Left lung (tissue), 10 donors: Measurements from ENCODE around the gene DTNBP1. TPM values are rescaled to one million over a fixed set of nuclear protein-coding genes. Genes with fewer than 3 reads are reported as not detected.

Experiments
- ATAC-seq: fragments of 200-7000 bp; cut with Tn5 transposase; one replicate; pipeline ENCODE4 v1.9.1; 2020; ENCODE audit warnings: moderate library complexity
- DNase-seq, 4 donors: peaks; one replicate each; pipeline ENCODE4 v3.0.0-alpha.2; 2013 to 2020
- H3K27ac ChIP-seq, 2 donors: fragments of 200-600 bp; sonication (generic) in 1 of 2; one replicate each; pipeline versions ENCODE4 v1.5.0 to v1.8.0; 2020 to 2021
- H3K27me3 ChIP-seq, 2 donors: fragments of 200-600 bp; sonication (generic) in 1 of 2; one replicate each; pipeline versions ENCODE4 v1.5.0 to v1.8.0; 2020 to 2021
- H3K36me3 ChIP-seq, 2 donors: fragments of 200-600 bp; sonication (generic) in 1 of 2; one replicate each; pipeline versions ENCODE4 v1.5.0 to v1.8.0; 2020 to 2021
- H3K4me1 ChIP-seq, 2 donors: fragments of 200-600 bp; one replicate each; pipeline ENCODE4 v1.8.0; 2021
- H3K4me3 ChIP-seq, 2 donors: fragments of 200-600 bp; sonication (generic) in 1 of 2; one replicate each; pipeline versions ENCODE4 v1.5.0 to v1.8.0; 2020 to 2021; ENCODE audit warnings: mild to moderate bottlenecking in 1 of 2
- H3K9me3 ChIP-seq, 2 donors: fragments of 200-600 bp; sonication (generic) in 1 of 2; one replicate each; pipeline versions ENCODE4 v1.5.0 to v1.8.0; 2020 to 2021
- CTCF ChIP-seq, 2 donors: fragments of 200-600 bp; sonication (generic) in 1 of 2; IDR thresholded peaks; one replicate each; pipeline versions ENCODE4 v1.5.0 to v1.8.0; 2021; ENCODE audit warnings: antibody characterized with exemption in 2 of 2
- intact Hi-C, 2 donors: fragments of 100-400 bp; cut with DNase I; formaldehyde crosslinking; loops; one replicate each; pipeline versions ENCODE4 v1.11.2 to v1.14.2; 2022
- polyA plus RNA-seq, 6 donors: library from polyadenylated mRNA; unstranded; fragments of 120-200 nt; gene quantifications; one replicate each; pipeline ENCODE4 v1.2.1, GENCODE V29; 2013; ENCODE audit not compliant: insufficient read length in 6 of 6
- total RNA-seq, 2 donors: library from RNA; stranded (reverse); fragmentation: NEBNext Ultra II Directional; extraction: Animal tissue kit (Norgen Biotek cat#: 25700); gene quantifications; one replicate each; pipeline ENCODE4 v1.2.1, GENCODE V29; 2021
- donor health status: DM: no; HTN: yes; CAD: no.
- donor health status: DM: no; HTN: no; CAD: no.

The DTNBP1 gene
- total and polyA plus RNA-seq, 8 donors = 15.3 to 18.5 (median 16.2) TPM

- TF ChIP-seq CTCF (IDR thresholded peaks at IDR 0.05) = no peak
- DNase-seq = no peak
- no peak overlapping the region for H3K4me3 ChIP-seq
- H3K27ac ChIP-seq = no peak overlapping the region
- intact Hi-C loops = no loop called here
- no peaks in the 10 kb centered on the region for H3K27me3 ChIP-seq
- H3K9me3 ChIP-seq = no peaks in the 10 kb centered on the region
- peaks cover 4 to 23% of the 10 kb centered on the region in 2 donors for H3K4me1 ChIP-seq
- H3K36me3 ChIP-seq = no peaks in the 10 kb centered on the region
- no peak for ATAC-seq
These were observed 35.8 kb downstream of the DTNBP1 start for GRCh38 chr6:15626878-15627674.

GRCh38 chr6:15626160-15626559 is 36.7 kb downstream of the DTNBP1 start:
- no peak for DNase-seq
- Histone ChIP-seq H3K27me3 (no peaks in the 10 kb centered on the region), H3K4me3 (no peak overlapping the region), H3K9me3 (no peaks in the 10 kb centered on the region), H3K4me1 (peaks cover 4 to 33% of the 10 kb centered on the region in 2 donors), H3K36me3 (no peaks in the 10 kb centered on the region), H3K27ac (no peak overlapping the region)
- no peak for ATAC-seq
- intact Hi-C loops = no loop called here
- no peak for TF ChIP-seq CTCF (IDR thresholded peaks at IDR 0.05)

- no peak overlapping the region for H3K4me3 ChIP-seq
- peak; percentile 52 to 72 for TF ChIP-seq CTCF (IDR thresholded peaks at IDR 0.05)
- H3K27me3 ChIP-seq = no peaks in the 10 kb centered on the region
- intact Hi-C loops = no loop called here
- ATAC-seq (peak; percentile 73), DNase-seq (peak in 1 of 4 donors; percentile 40)
- peak overlapping the region in 1 of 2 donors; percentile 78 for H3K27ac ChIP-seq
- H3K36me3 ChIP-seq = no peaks in the 10 kb centered on the region
- peaks cover 4 to 37% of the 10 kb centered on the region in 2 donors for H3K4me1 ChIP-seq
- no peaks in the 10 kb centered on the region for H3K9me3 ChIP-seq
These were observed 39.3 kb downstream of the DTNBP1 start for GRCh38 chr6:15623276-15624116.

- intact Hi-C loops = no loop called here
- Histone ChIP-seq H3K9me3 (no peaks in the 10 kb centered on the region), H3K4me1 (peaks cover 0 to 36% of the 10 kb centered on the region in 2 donors), H3K27me3 (no peaks in the 10 kb centered on the region), H3K36me3 (no peaks in the 10 kb centered on the region), H3K4me3 (no peak overlapping the region), H3K27ac (peak overlapping the region; percentile 34 to 78)
- no peak for TF ChIP-seq CTCF (IDR thresholded peaks at IDR 0.05)
- DNase-seq (no peak), ATAC-seq (no peak)
These were observed 40.6 kb downstream of the DTNBP1 start for GRCh38 chr6:15622045-15622740.
